ENCODE measurements around the gene CCNB1IP1.
"Not testable (repeated sequence)": the region's sequence is repeated elsewhere in the genome, so short reads cannot be mapped to it uniquely, and the experiment has no call there.

The CCNB1IP1 gene

GRCh38 chr14:20274062-20274461 lies 59.0 kb downstream of the CCNB1IP1 start:
- no peak for TF ChIP-seq CTCF (IDR thresholded peaks at IDR 0.05; ENCODE audit: low read depth, low read length, missing control alignments)
- in situ Hi-C loops (cut with HindIII; ENCODE audit: low sequenced_read_pairs) = no loop called here

GRCh38 chr14:20264361-20264760 lies 68.7 kb downstream of the CCNB1IP1 start:
- DNase-seq (ENCODE audit: low read depth); H3K4me3 ChIP-seq (ENCODE audit: low read depth, low read length); in situ Hi-C loops (cut with HindIII; ENCODE audit: low sequenced_read_pairs): not testable (repeated sequence)

More at GRCh38 chr14:20274062-20274461, 59.0 kb downstream of the CCNB1IP1 start:
- no peak for DNase-seq (ENCODE audit: low read depth)
- no peak overlapping the region for H3K4me3 ChIP-seq (ENCODE audit: low read depth, low read length)

GRCh38 chr14:20262642-20263128 lies 70.4 kb downstream of the CCNB1IP1 start:
- no peak for DNase-seq (ENCODE audit: low read depth)
- in situ Hi-C loops (cut with HindIII; ENCODE audit: low sequenced_read_pairs) = no loop called here
- no peak overlapping the region for H3K4me3 ChIP-seq (ENCODE audit: low read depth, low read length)
- TF ChIP-seq CTCF (IDR thresholded peaks at IDR 0.05; ENCODE audit: low read depth, low read length, missing control alignments) = no peak

Measured in astrocyte of the cerebellum (primary cell).